ENCODE measurements around the gene TAB2.

DNA sequence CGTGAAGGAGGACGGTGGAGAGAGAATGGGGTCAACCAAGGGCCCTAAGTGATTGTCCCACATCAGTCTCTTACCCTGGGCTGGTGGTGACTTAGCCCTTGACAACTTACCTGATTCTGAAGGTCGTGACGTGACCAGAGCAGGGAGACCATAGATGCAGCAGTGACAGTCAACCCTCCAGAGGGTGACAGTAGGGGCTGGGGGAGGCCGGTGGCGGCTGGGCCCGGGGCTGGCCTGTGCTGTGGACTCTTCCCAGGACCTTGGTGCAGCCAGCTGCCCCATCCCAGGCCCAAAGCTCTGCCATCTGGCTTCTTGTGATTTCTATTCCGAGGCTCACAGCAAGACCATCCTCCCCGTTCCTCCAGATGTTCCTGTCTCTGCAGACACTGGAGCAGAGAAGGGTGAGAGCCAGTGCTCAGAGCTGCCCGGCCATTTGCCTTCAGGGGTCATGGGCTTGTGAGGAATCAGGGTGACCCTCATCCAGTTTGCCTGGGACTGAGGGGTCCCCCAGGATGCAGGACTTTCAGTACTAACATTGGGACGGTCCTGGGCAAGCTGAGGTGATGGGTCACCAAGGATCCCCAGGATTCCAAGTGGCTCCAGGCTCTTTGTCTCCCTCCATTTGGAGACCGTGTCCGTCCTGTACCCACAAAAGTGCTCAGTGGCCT, 118.5 kb downstream of the TAB2 start:
- TF ChIP-seq TAF1 (IDR thresholded peaks at IDR 0.05; ENCODE audit: low read depth) (no peak), NFIC (IDR thresholded peaks at IDR 0.05) (no peak), EP300 (IDR thresholded peaks at IDR 0.05; ENCODE audit: borderline replicate concordance) (no peak), MAX (IDR thresholded peaks at IDR 0.05) (no peak), TCF12 (IDR thresholded peaks at IDR 0.05; ENCODE audit: low read depth) (no peak), TEAD4 (IDR thresholded peaks at IDR 0.05) (no peak), ZBTB7A (IDR thresholded peaks at IDR 0.05; ENCODE audit: low read depth) (no peak), RAD21 (IDR thresholded peaks at IDR 0.05; ENCODE audit: low read depth) (no peak)
- TF ChIP-seq, protein P1, sequence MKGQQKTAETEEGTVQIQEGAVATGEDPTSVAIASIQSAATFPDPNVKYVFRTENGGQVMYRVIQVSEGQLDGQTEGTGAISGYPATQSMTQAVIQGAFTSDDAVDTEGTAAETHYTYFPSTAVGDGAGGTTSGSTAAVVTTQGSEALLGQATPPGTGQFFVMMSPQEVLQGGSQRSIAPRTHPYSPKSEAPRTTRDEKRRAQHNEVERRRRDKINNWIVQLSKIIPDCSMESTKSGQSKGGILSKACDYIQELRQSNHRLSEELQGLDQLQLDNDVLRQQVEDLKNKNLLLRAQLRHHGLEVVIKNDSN (IDR thresholded peaks at IDR 0.05): no peak

Data from Ishikawa (cell line).